Retinal pigment epithelial cell (primary cell): Measurements from ENCODE around the gene ETS1.

ENCODE experiments used
- DNase-seq: peaks from one replicate; pipeline ENCODE4 v3.0.0-alpha.2; 2010; ENCODE audit warnings: low read depth
- H3K4me3 ChIP-seq: 2 replicates; pipeline ENCODE4 v1.5.1; 2011; ENCODE audit warnings: mild to moderate bottlenecking, low read length, control low read depth, moderate library complexity
- TF ChIP-seq, protein P1 (sequence below): conservative IDR thresholded peaks from 2 replicates; pipeline ENCODE4 v1.5.1; 2011; ENCODE audit warnings: low read depth, low read length, control low read depth, inconsistent platforms

Gene ETS1

DNA sequence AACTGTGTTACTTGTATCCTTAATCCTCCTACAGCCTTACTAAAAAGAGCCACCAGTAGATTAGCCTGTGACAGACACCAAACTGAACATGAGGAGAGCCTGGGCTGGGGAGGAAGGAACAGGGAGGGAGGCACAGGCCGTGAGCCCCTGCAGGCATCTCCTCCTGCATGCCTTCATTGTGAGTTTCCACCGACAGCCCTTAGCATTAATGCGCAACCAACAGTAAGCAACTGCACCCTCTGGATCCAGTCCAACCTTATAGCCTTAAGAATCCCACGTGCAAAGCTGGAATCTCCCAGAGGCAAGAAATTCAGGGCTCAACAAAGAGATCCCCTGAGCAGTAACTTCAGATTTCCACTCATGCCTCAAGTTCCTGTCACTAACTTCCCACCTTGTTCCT, 84.6 kb downstream of the ETS1 start:
- peak; percentile 94 for DNase-seq
- H3K4me3 ChIP-seq, result no peak overlapping the region
- TF ChIP-seq, protein P1, sequence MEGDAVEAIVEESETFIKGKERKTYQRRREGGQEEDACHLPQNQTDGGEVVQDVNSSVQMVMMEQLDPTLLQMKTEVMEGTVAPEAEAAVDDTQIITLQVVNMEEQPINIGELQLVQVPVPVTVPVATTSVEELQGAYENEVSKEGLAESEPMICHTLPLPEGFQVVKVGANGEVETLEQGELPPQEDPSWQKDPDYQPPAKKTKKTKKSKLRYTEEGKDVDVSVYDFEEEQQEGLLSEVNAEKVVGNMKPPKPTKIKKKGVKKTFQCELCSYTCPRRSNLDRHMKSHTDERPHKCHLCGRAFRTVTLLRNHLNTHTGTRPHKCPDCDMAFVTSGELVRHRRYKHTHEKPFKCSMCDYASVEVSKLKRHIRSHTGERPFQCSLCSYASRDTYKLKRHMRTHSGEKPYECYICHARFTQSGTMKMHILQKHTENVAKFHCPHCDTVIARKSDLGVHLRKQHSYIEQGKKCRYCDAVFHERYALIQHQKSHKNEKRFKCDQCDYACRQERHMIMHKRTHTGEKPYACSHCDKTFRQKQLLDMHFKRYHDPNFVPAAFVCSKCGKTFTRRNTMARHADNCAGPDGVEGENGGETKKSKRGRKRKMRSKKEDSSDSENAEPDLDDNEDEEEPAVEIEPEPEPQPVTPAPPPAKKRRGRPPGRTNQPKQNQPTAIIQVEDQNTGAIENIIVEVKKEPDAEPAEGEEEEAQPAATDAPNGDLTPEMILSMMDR, result no peak

DNA sequence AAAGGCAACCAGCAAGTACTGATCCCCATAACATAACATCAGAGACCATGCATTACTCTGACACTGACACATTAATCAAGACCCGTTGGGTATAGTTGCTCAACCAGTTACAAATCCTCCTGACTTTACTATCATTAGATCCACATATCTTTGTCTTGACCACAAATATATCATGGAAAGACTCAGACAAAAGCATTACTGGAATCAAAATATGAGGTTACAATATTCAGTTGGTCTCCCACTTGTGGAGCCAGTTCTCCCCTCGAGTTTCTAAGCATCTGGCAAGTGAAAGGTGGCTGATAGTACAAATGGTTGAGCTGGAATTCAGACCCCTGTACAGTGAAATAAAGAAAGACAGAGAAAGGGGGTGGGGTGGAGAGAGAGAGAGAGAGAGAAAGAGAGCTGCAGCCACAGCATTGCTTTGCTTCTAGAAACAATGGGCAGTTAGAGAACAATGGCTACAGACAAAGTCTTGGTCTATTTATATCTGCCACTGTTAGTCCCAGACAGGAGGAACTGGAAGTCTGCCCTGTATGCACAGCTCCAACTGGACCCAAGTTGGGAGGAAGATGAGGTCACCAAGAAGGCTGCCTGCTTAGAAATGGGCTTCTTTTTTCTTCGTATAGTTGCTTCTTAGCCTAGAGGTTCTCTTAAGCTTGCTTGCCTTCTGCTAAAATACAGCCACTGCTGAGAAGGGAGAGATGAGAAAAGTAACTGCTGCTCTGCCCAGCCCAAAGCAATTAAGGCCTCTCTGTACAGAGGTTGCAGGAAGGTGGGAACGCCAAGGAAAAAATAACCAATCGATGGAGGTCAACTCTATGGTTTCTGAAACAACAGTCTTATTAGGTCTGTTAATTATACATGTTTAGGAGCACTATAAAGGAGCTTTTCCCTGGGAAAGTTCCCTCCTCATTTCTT, 85.5 kb downstream of the ETS1 start:
- TF ChIP-seq, protein P1, result no peak
- DNase-seq, result no peak
- H3K4me3 ChIP-seq, result no peak overlapping the region

DNA sequence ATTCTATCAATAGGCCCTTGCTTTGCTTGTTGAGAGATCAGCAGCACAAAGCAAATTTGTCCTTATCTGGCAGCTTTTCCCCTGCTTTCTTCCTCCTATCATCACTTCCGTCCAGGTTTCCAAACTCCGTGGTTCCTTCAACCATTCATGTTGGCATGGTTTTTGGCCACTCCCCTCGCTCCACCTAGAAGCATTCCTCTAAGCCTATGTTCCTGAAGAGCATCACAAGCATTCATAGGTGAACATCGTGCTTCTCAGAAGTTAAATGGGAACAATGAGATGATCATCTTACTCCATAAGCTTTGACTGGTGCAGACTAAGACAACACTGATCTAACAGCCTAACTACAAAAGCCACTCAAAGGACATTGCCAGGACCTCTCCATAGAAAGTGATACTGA, 86.3 kb downstream of the ETS1 start:
- no peak overlapping the region for H3K4me3 ChIP-seq
- DNase-seq, result no peak
- TF ChIP-seq, protein P1, result no peak

DNA sequence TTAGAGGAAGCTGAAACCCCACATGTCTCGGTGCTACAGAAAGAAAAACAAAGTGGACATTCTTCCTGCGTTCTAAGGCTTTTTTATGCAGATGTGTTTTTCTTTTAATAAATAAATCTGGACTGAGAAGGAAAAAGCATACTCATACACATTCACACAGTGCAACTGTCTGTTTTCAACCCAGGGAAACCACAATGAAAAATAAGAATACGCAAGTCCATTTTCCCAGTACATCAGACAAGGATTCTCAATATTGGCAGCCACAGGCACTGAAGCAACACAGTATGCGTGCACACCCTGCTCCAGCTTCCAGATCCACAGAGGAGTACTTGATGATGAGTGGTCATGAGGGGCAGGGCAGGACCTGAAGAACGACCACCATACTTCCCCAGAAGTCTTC, 86.9 kb downstream of the ETS1 start:
- H3K4me3 ChIP-seq, result no peak overlapping the region
- no peak for DNase-seq
- TF ChIP-seq, protein P1, result no peak

DNA sequence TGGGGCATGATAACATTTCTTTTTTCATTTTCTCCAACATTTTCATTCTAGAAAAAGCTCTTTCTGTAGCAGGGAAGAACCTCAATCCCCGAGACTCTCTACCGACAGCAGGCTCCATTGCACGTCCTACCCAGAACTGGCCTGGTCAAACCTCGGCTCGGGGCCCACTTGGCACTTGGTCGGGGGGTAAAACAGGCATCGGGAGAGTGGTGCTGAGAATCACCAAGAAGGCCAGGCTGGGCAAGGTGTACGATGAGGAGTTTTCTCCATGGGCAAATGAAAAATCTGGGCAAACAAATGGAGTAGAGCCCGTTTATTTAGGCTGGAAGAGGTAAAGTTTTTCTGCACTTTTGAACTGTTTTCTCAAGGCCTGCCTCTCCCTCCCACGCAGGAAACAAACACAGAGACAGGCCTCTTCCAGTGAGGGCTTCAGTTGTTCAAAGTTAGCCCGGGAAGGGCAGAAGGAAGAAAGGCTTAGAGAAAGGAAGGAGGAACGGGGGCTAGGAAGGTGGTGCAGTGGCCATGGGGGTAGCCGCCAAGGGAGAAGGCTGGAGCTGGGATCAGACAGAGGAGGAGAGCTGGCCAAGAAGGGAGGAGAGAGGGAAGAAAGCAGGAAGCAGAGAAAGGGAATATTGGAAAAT, 87.6 kb downstream of the ETS1 start:
- no peak for DNase-seq
- TF ChIP-seq, protein P1, result no peak
- no peak overlapping the region for H3K4me3 ChIP-seq

DNA sequence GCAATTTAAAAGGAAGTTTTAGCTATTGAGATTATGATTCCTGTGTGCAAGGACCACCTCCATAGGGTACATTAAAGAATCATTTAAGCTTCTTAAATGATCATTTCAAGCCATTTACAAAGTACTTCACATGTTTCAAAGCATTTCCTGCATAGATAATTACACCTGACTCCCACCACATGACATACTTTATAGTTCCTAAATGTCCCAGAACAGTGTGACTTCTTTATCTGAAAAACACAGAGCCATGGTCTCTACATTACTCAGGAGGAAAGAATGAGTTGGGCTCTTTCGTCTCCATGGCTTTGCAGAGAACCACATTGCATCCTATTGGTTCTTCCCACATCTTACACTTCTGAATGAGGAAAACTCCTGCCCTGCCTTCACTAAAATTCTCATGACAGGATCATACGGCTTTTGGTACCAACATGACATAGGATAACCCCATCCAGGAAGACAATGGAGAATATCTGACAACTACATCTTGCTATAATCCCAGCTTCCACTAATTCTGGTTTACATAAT, 88.6 kb downstream of the ETS1 start:
- H3K4me3 ChIP-seq, result no peak overlapping the region
- DNase-seq, result no peak
- TF ChIP-seq, protein P1, result no peak
